ENCODE data around the gene POLR1C.
A peak's percentile ranks its signal among the peaks of the same experiment; 100 is the strongest.
"Not testable (repeated sequence)": the region's sequence is repeated elsewhere in the genome, so short reads cannot be mapped to it uniquely, and the experiment has no call there.

Gene POLR1C, protein sequence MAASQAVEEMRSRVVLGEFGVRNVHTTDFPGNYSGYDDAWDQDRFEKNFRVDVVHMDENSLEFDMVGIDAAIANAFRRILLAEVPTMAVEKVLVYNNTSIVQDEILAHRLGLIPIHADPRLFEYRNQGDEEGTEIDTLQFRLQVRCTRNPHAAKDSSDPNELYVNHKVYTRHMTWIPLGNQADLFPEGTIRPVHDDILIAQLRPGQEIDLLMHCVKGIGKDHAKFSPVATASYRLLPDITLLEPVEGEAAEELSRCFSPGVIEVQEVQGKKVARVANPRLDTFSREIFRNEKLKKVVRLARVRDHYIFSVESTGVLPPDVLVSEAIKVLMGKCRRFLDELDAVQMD

GRCh38 chr6:43516697-43517504 lies at the start of gene POLR1C, which contains the start of gene YIPF3:
Gene POLR1C, plus strand, starts transcription at chr6:43517089. Its CDS starts 21 bp downstream, at chr6:43517110.
Gene YIPF3, minus strand, starts transcription at chr6:43516926. Its CDS starts 119 bp downstream, at chr6:43516807.
- DNase-seq = peak; percentile 99 to 100

- DNase-seq = not testable (repeated sequence)
Measured at GRCh38 chr6:43467265-43467664, 49.6 kb upstream of the POLR1C start.

DNA sequence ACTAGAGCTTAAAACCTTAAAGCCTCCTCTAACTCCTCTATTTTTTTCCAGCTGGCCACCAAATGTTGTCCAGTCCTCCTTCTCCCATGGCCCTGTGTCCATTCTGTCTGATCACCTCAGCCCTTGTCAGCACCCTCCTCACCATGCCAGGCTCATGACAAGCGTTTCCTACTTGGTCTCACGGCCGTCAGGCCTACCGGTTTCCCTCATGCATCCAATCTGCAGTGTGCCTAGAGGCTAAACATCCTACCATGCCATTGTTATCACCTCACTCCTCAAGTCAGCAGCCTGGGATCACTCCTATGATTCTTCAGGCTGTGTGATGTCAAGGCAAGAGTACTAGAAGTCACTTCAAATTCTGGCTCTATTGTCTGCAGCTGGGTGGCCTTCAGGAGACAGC lies 49.1 kb upstream of the POLR1C start:
- DNase-seq = no peak

DNA sequence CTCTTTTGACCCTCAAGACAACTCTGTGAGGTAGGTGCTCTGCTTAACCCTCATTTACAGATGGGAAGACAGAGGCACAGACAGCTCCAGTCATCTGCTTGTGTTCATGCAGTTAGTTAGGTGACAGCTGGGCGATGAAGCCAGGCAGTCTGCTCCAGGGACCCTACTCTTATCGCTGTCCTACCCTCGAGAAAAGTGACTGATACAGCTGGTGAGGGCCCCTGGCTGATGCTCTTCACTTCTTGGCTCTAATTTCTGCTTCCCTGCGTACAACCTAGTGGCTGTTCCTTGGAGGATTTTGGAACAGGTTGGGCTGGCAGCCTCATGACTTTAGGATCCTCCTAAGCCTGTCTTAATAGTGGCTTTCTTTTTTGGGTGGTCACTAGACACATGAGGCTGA lies 48.6 kb upstream of the POLR1C start:
- no peak for DNase-seq

DNA sequence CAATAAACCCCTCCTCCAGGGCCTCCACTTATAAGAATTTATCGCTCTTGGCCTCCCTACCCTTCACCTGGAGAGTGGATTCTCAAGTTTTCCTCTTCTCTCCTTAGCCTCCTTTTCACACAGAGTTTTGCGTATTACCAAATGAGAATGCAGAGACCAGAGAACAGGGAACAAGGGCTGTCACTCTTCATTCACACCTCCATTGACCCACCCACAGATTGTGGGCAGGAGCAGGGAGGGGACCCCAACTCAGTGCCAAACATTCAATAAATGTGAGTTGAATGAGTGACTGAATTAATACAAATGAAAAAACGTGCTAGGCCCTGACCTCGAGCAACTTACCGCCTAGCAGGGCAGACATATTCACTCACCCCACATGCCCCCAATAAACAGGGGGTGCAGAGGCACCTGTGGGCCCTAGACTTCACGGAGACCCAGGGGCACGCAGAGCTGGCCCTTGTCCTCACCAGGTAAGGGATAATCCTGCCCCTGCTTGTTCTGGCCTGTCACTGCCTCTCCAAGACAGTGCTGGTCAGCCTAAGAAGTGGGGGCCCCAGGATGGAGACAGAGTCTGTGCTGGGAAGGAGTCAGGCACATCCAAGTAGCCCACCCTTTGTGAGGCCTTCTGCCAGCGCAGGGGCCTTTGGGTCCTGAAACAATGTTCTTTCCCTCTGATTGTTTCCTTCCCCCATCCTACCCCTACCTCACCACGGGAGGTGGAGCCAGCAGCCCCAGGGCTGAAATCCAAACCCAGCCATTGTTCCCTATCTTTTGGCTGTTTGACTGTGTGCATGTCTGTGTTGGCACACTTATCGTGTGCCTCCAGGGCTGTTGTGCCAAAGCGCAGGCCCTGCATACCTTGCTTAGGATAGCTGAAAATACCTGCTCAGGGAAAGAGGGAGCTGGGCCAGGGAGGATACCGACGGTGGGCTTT lies 47.9 kb upstream of the POLR1C start:
- no peak for DNase-seq

- no peak for DNase-seq
Measured at GRCh38 chr6:43469947-43470346, 46.9 kb upstream of the POLR1C start.

GRCh38 chr6:43471399-43471798 lies 45.5 kb upstream of the POLR1C start:
- no peak for DNase-seq

DNA sequence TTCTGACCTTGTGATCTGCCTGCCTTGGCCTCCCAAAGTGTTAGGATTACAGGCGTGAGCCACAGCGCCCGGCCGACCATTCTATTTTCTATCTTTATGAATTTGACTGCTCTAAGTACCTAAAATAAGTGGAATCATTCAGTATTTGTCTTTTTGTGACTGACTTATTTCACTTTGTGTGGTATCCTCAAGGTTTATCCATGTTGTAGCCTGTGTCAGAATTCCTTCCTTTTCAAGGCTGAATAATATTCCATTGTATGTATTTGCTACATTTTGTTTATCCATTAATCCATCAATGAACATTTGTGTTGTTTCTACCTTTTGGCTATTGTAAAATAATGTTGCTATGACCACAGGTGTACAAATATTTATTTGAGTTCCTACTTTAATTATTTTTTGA lies 44.4 kb upstream of the POLR1C start:
- no peak for DNase-seq

GRCh38 chr6:43475516-43475915 lies 41.4 kb upstream of the POLR1C start:
- DNase-seq = no peak

DNA sequence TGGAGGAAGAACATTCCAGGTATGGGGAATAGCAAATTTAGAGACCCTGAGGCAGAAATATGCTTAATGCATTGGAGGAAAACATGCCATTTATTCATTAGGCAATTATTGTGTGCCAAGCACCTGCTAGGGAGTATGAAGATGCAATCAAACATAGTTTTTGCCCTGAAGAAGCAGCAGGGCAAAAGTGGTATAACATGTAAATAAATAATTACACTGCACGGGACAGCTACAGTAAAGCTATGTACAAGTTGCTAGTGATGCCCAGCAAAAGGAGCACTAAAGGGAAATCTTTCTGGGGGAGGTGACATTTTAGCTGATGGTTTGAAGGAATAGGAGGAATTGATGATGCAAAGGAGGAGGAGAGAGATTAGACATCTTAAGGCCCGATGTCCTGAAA lies 40.1 kb upstream of the POLR1C start:
- DNase-seq = peak; percentile 19 to 33

GRCh38 chr6:43477235-43478007 lies 39.5 kb upstream of the POLR1C start, which contains the start of gene TJAP1:
Gene TJAP1, plus strand, starts transcription at chr6:43477570. Its CDS starts 21,432 bp downstream, at chr6:43499002.
- peak; percentile 71 to 75 for DNase-seq

DNA sequence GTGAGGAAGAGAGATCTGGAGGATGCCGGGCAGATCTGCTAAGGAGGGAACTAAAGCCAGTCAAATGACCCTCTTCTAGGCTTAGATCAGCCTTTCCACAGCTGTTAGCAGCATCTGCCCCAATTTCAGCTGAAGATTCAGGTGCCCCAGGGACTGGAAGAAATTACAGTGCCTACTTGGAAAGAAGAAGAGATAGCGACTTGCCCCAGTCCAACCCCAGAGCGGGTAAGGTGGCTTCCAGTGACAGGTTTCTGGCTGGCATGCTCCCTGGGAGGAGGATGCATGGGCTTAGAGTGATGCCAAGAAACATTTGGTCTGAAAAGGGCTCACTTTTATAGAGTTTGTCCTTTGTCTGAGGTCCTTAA lies 38.9 kb upstream of the POLR1C start:
- DNase-seq = no peak

GRCh38 chr6:43481075-43481474 lies 35.8 kb upstream of the POLR1C start:
- DNase-seq = peak in 1 of 2 experiments; percentile 20

- no peak for DNase-seq
Measured at GRCh38 chr6:43481591-43482236, 35.2 kb upstream of the POLR1C start.

- no peak for DNase-seq
Measured at GRCh38 chr6:43488667-43489276, 28.1 kb upstream of the POLR1C start.

DNA sequence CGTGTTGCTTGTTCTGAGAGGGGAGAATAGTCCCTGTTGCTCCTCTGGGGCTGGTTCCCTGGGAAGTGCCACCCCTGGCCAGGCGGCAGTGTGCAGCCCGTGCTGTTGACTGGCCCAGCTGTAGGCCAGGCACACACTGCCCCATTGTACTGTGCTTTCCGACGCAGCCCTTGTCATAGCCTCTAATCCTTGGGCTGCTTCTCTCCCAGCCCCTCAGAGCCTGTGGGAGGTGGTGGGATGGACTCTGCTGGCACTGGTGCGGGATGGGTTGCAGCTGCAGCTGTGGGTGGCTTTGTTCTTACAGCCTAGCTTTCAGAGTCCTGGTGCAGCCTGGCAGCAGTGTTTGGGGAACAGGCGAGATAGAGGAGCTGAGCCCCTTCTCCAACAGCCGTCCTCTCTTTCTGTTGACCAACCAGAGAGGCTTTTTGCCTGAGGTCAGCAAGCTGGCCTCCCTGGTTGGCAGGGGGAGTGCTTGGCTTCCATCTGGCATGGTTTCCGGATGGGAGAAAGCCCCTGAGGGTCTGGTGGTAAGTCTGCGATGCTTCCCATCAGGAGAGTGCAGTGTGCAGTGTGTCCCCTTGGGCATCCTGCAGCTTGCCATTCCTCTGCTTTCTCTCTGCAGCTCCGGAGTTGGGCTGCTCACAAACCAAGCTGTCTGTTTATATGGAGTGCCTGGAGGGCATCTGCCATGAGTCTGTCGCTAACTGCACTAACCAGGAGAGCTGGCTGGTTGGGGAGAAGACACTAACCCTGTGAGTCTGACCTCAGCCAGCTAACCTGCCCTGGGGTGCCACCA lies 27.4 kb upstream of the POLR1C start:
- DNase-seq = no peak

DNA sequence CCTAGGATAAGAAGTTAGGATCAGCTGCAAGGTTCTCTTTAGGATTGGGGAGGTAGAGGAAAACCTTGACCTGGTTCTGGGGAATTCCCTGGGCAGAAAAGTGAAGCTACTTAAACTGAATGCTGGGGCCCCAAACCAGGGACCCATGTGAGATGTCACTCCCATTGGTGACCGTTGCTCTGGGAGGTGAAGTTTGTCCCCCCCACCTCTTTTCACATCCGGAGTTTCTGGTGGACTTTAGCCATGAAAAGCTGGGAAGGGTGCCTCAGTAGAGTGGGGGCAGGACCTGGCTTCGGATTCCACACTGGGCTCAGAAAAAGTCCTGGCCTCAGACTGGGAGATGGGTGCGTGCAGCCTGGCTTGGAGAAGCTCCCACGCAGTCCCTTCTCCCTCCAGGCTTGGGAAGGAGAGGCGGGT lies 26.4 kb upstream of the POLR1C start:
- DNase-seq = no peak

GRCh38 chr6:43491750-43492661 lies 24.9 kb upstream of the POLR1C start:
- DNase-seq = no peak

DNA sequence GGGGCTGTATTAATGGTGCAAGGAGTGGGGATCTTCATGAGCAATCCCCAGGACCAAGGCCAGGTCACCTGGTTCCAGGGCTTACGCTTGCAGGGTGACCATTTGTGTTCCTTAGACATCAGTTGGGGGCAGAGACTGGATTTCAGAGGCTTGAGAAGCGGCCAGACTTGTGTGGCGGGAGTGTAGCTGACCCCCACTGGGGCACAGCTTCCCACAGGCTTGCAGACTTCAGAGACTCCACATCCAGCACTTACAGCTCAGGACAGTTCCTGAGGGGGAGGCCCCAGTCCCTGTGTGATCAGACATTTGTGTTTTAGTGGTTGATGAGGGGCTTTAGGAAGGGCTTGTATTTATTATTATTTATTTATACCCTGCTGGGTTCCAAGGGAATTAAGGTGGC lies 24.2 kb upstream of the POLR1C start:
- no peak for DNase-seq
